ENCODE measurements around the gene SLC25A39. TPM values are rescaled to one million over a fixed set of nuclear protein-coding genes. Genes with fewer than 3 reads are reported as not detected.

The SLC25A39 gene
- total RNA-seq, 1 donor from 2014 or later = 61.2 TPM

- H3K4me1 ChIP-seq = no peaks in the 10 kb centered on the region
- DNase-seq (ENCODE audit: low spot score) = no peak
- peaks cover 6% of the 10 kb centered on the region for H3F3A ChIP-seq (ENCODE audit: low read depth)
- no peak overlapping the region for H3K4me2 ChIP-seq
- H3K36me3 Mint-ChIP-seq = no peaks in the 10 kb centered on the region
- no peak overlapping the region for H3K4me3 ChIP-seq
- H3K36me3 ChIP-seq = no peaks in the 10 kb centered on the region
- no peak overlapping the region for H2AFZ ChIP-seq (replicated peaks)
- H3K27me3 ChIP-seq = peaks cover 8% of the 10 kb centered on the region
- H3K4me1 Mint-ChIP-seq = peaks cover 9% of the 10 kb centered on the region
- H3K9ac ChIP-seq = no peak overlapping the region
- TF ChIP-seq EZH2 (IDR thresholded peaks at IDR 0.05) (no peak), CTCF (IDR thresholded peaks at IDR 0.05) (no peak), EZH2phosphoT487 (IDR thresholded peaks at IDR 0.05) (no peak)
- H3K9me3 Mint-ChIP-seq = no peaks in the 10 kb centered on the region
- no peak overlapping the region for H3K27ac Mint-ChIP-seq
- no peaks in the 10 kb centered on the region for H4K20me1 ChIP-seq (ENCODE audit: low read depth)
- no peak overlapping the region for H3K4me3 Mint-ChIP-seq
- H3K27me3 Mint-ChIP-seq (ENCODE audit: insufficient read depth, low read depth) = peaks cover 6% of the 10 kb centered on the region
- H3K79me2 ChIP-seq (ENCODE audit: low read depth) = no peaks in the 10 kb centered on the region
- H3K27ac ChIP-seq = no peak overlapping the region
- H3K9me3 ChIP-seq (ENCODE audit: low read depth) = no peaks in the 10 kb centered on the region
These were observed 11.3 kb upstream of the SLC25A39 start for GRCh38 chr17:44335968-44336367.

GRCh38 chr17:44335564-44335963 is 10.9 kb upstream of the SLC25A39 start:
- Histone ChIP-seq H3K79me2 (ENCODE audit: low read depth) (no peaks in the 10 kb centered on the region), H3K27ac (no peak overlapping the region), H3K36me3 (no peaks in the 10 kb centered on the region), H3K9me3 (ENCODE audit: low read depth) (no peaks in the 10 kb centered on the region), H3K27me3 (peaks cover 6% of the 10 kb centered on the region), H3K4me1 (no peaks in the 10 kb centered on the region), H3K9ac (no peak overlapping the region), H3K4me3 (no peak overlapping the region), H3F3A (ENCODE audit: low read depth) (peaks cover 9% of the 10 kb centered on the region), H2AFZ (replicated peaks) (no peak overlapping the region), H3K4me2 (no peak overlapping the region), H4K20me1 (ENCODE audit: low read depth) (no peaks in the 10 kb centered on the region)
- Mint-ChIP-seq H3K4me3 (no peak overlapping the region), H3K27me3 (ENCODE audit: insufficient read depth, low read depth) (peaks cover 6% of the 10 kb centered on the region), H3K27ac (no peak overlapping the region), H3K9me3 (no peaks in the 10 kb centered on the region), H3K36me3 (no peaks in the 10 kb centered on the region), H3K4me1 (peaks cover 10% of the 10 kb centered on the region)
- no peak for TF ChIP-seq EZH2 (IDR thresholded peaks at IDR 0.05)
- no peak for TF ChIP-seq CTCF (IDR thresholded peaks at IDR 0.05)
- TF ChIP-seq EZH2phosphoT487 (IDR thresholded peaks at IDR 0.05) = no peak
- DNase-seq (ENCODE audit: low spot score) = no peak

GRCh38 chr17:44334727-44335126 is 10.1 kb upstream of the SLC25A39 start:
- peaks cover 10% of the 10 kb centered on the region for H3K4me1 Mint-ChIP-seq
- no peaks in the 10 kb centered on the region for H3K27me3 ChIP-seq

More at GRCh38 chr17:44334727-44335126, 10.1 kb upstream of the SLC25A39 start:
- Mint-ChIP-seq H3K4me3 (no peak overlapping the region), H3K9me3 (no peaks in the 10 kb centered on the region), H3K27me3 (ENCODE audit: insufficient read depth, low read depth) (peaks cover 6% of the 10 kb centered on the region), H3K27ac (no peak overlapping the region), H3K36me3 (no peaks in the 10 kb centered on the region)
- Histone ChIP-seq H3F3A (ENCODE audit: low read depth) (peaks cover 9% of the 10 kb centered on the region), H3K27ac (no peak overlapping the region), H4K20me1 (ENCODE audit: low read depth) (no peaks in the 10 kb centered on the region), H3K4me2 (no peak overlapping the region), H3K9me3 (ENCODE audit: low read depth) (no peaks in the 10 kb centered on the region), H3K9ac (no peak overlapping the region), H3K36me3 (no peaks in the 10 kb centered on the region), H3K79me2 (ENCODE audit: low read depth) (no peaks in the 10 kb centered on the region), H3K4me1 (no peaks in the 10 kb centered on the region), H2AFZ (replicated peaks) (no peak overlapping the region), H3K4me3 (no peak overlapping the region)
- DNase-seq (ENCODE audit: low spot score) = no peak
- TF ChIP-seq EZH2phosphoT487 (IDR thresholded peaks at IDR 0.05) = no peak
- TF ChIP-seq CTCF (IDR thresholded peaks at IDR 0.05) = no peak
- no peak for TF ChIP-seq EZH2 (IDR thresholded peaks at IDR 0.05)

Measured in neural progenitor cell (in vitro differentiated cells).